Hepatocyte (in vitro differentiated cells): ENCODE measurements around the gene ZNF398. TPM values are rescaled to one million over a fixed set of nuclear protein-coding genes. Genes with fewer than 3 reads are reported as not detected.

ENCODE experiments used
- DNase-seq: peaks from one replicate; pipeline ENCODE4 v3.0.0-alpha.2; 2016; ENCODE audit warnings: low spot score
- H2AFZ ChIP-seq: fragments of 200-600 bp; sonication (generic); 2 replicates; pipeline ENCODE4 v1.6.0; 2016; ENCODE audit warnings: antibody characterized with exemption, mild to moderate bottlenecking
- H3K27ac ChIP-seq: fragments of 200-600 bp; sonication (generic); 2 replicates; pipeline ENCODE4 v1.5.1; 2016; ENCODE audit warnings: mild to moderate bottlenecking
- H3K27me3 ChIP-seq: fragments of 200-600 bp; sonication (generic); 2 replicates; pipeline ENCODE4 v1.6.1; 2016
- H3K36me3 ChIP-seq: fragments of 200-600 bp; sonication (generic); replicated peaks from 2 replicates; pipeline ENCODE4 v1.5.1; 2016; ENCODE audit warnings: low read depth; ENCODE audit not compliant: insufficient read depth
- H3K4me1 ChIP-seq: fragments of 200-600 bp; sonication (generic); 2 replicates; pipeline ENCODE4 v1.5.1; 2016; ENCODE audit warnings: mild to moderate bottlenecking, moderate library complexity; ENCODE audit not compliant: insufficient read depth
- H3K4me2 ChIP-seq: fragments of 200-600 bp; sonication (generic); 2 replicates; pipeline ENCODE4 v1.6.0; 2016
- H3K4me3 ChIP-seq: fragments of 200-600 bp; sonication (generic); 2 replicates; pipeline ENCODE4 v1.5.1; 2016; ENCODE audit warnings: mild to moderate bottlenecking
- H3K79me2 ChIP-seq: fragments of 200-600 bp; sonication (generic); 2 replicates; pipeline ENCODE4 v1.6.0; 2017; ENCODE audit warnings: mild to moderate bottlenecking
- H3K9me2 ChIP-seq: fragments of 200-600 bp; sonication (generic); replicated peaks from 2 replicates; pipeline ENCODE4 v1.6.0; 2017; ENCODE audit warnings: mild to moderate bottlenecking; ENCODE audit not compliant: insufficient read depth
- H3K9me3 ChIP-seq: fragments of 200-600 bp; sonication (generic); 2 replicates; pipeline ENCODE4 v1.5.1; 2016; ENCODE audit warnings: low read depth, mild to moderate bottlenecking
- H4K20me1 ChIP-seq: fragments of 200-600 bp; sonication (generic); 2 replicates; pipeline ENCODE4 v1.6.0; 2016; ENCODE audit warnings: mild to moderate bottlenecking; ENCODE audit not compliant: insufficient read depth, poor library complexity, severe bottlenecking
- CTCF ChIP-seq: fragments of 200-600 bp; sonication (generic); IDR thresholded peaks from 2 replicates; pipeline ENCODE4 v1.5.1; 2016; ENCODE audit warnings: antibody characterized with exemption, mild to moderate bottlenecking; ENCODE audit not compliant: poor library complexity
- EZH2 ChIP-seq: fragments of 200-600 bp; sonication (generic); IDR thresholded peaks from 2 replicates; pipeline ENCODE4 v1.6.1; 2016; ENCODE audit warnings: antibody characterized with exemption, mild to moderate bottlenecking, borderline replicate concordance
- EZH2phosphoT487 ChIP-seq: fragments of 200-600 bp; sonication (generic); IDR thresholded peaks from one replicate; pipeline ENCODE4 v1.6.1; 2018; ENCODE audit warnings: antibody characterized with exemption, mild to moderate bottlenecking, low read depth, moderate library complexity; ENCODE audit not compliant: unreplicated experiment, severe bottlenecking
- WGBS: methylation state at CpG from one replicate; pipeline ENCODE4 v1.1.6; 2016; ENCODE audit warnings: low lambda C conversion rate; ENCODE audit errors: missing lambda C conversion rate; 5-methylcytosine and 5-hydroxymethylcytosine counted together
- polyA plus RNA-seq: library from polyadenylated mRNA; unstranded; fragments of >200 nt; fragmentation: Nextera tagmentation; extraction: Ambion mirVana; gene quantifications from 2 replicates; pipeline ENCODE4 v1.2.1, GENCODE V29; 2016
- total RNA-seq: library from RNA; depleted of rRNA; stranded (reverse); fragments of >200 nt; gene quantifications from 2 replicates; pipeline ENCODE4 v1.2.3, GENCODE V29; 2014

Gene ZNF398
- total and polyA plus RNA-seq, 2 experiments from 2014 or later = 8.1 to 12.5 TPM

DNA sequence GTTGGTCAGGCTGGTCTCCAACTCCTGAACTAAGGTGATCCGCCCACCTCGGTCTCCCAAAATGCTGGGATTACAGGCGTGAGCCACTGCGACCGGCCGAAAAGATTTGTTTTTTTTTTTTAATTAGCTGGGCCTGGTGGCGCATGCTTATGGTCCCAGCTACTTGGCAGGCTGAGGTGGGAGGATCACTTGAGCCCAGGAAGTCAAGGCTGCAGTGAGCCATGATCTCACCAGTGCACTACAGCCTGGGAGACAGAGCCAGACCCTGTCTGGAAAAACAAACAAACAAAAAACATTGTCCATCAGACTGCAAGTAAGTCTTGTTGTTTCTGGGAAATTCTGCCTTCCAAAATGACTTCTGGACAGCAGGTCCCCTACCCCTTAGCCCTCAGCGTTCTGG is 75.9 kb downstream of the ZNF398 start:
- H3K79me2 ChIP-seq = no peaks in the 10 kb centered on the region
- H3K27ac ChIP-seq = no peak overlapping the region
- WGBS = 98% methylated on average over 8 of the region's 8 CpGs
- no peaks in the 10 kb centered on the region for H3K9me3 ChIP-seq
- no peak overlapping the region for H3K4me3 ChIP-seq
- H3K36me3 ChIP-seq = no peaks in the 10 kb centered on the region
- H2AFZ ChIP-seq = no peak overlapping the region
- no peaks in the 10 kb centered on the region for H3K27me3 ChIP-seq
- no peak overlapping the region for H3K4me2 ChIP-seq
- H3K9me2 ChIP-seq = no peaks in the 10 kb centered on the region
- TF ChIP-seq EZH2 (no peak), EZH2phosphoT487 (no peak), CTCF (no peak)
- H4K20me1 ChIP-seq = no peaks in the 10 kb centered on the region
- H3K4me1 ChIP-seq = no peaks in the 10 kb centered on the region
- no peak for DNase-seq

GRCh38 chr7:149223761-149224160 is 76.5 kb downstream of the ZNF398 start:
- H2AFZ ChIP-seq = no peak overlapping the region
- H4K20me1 ChIP-seq = no peaks in the 10 kb centered on the region
- H3K36me3 ChIP-seq = no peaks in the 10 kb centered on the region
- H3K4me1 ChIP-seq = no peaks in the 10 kb centered on the region
- TF ChIP-seq EZH2 (no peak), CTCF (no peak), EZH2phosphoT487 (no peak)
- no peak overlapping the region for H3K27ac ChIP-seq
- H3K79me2 ChIP-seq = no peaks in the 10 kb centered on the region
- no peaks in the 10 kb centered on the region for H3K27me3 ChIP-seq
- 98% methylated on average over 10 of the region's 39 CpGs for WGBS
- H3K9me2 ChIP-seq = no peaks in the 10 kb centered on the region
- no peaks in the 10 kb centered on the region for H3K9me3 ChIP-seq
- DNase-seq = no peak
- H3K4me2 ChIP-seq = no peak overlapping the region
- no peak overlapping the region for H3K4me3 ChIP-seq

DNA sequence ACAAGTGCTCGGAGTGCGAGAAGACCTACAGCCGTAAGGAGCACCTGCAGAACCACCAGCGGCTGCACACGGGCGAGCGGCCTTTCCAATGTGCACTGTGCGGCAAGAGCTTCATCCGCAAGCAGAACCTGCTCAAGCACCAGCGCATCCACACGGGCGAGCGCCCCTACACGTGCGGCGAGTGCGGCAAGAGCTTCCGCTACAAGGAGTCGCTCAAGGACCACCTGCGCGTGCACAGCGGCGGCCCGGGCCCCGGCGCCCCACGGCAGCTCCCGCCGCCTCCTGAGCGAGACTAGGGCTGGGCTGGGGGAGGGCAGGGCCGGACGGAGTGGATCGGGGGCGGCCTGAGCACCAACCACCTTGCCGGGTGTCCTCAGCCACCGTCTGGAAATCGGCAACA is 77.1 kb downstream of the ZNF398 start:
- Histone ChIP-seq H3K4me3 (no peak overlapping the region), H3K9me2 (no peaks in the 10 kb centered on the region), H3K4me2 (no peak overlapping the region), H3K4me1 (no peaks in the 10 kb centered on the region), H2AFZ (no peak overlapping the region), H3K27me3 (no peaks in the 10 kb centered on the region), H3K79me2 (no peaks in the 10 kb centered on the region), H3K9me3 (no peaks in the 10 kb centered on the region), H3K27ac (no peak overlapping the region), H4K20me1 (no peaks in the 10 kb centered on the region), H3K36me3 (no peaks in the 10 kb centered on the region)
- WGBS = 98% methylated on average over 35 of the region's 37 CpGs
- no peak for TF ChIP-seq EZH2phosphoT487
- no peak for DNase-seq

- no peak overlapping the region for H3K4me2 ChIP-seq
- 96% methylated on average over 19 of the region's 19 CpGs for whole genome bisulfite sequencing
- no peaks in the 10 kb centered on the region for H3K27me3 ChIP-seq
- DNase-seq = no peak
- no peak overlapping the region for H2AFZ ChIP-seq
- H3K9me2 ChIP-seq = no peaks in the 10 kb centered on the region
- H3K79me2 ChIP-seq = no peaks in the 10 kb centered on the region
- H4K20me1 ChIP-seq = no peaks in the 10 kb centered on the region
- no peak overlapping the region for H3K27ac ChIP-seq
- H3K4me3 ChIP-seq = no peak overlapping the region
- no peaks in the 10 kb centered on the region for H3K36me3 ChIP-seq
- H3K9me3 ChIP-seq = no peaks in the 10 kb centered on the region
- no peak for TF ChIP-seq CTCF
- H3K4me1 ChIP-seq = no peaks in the 10 kb centered on the region
Measured at GRCh38 chr7:149225106-149225505, 77.9 kb downstream of the ZNF398 start.
